SK-N-SH (cell line): ENCODE data around the gene DLL3. TPM values are rescaled to one million over a fixed set of nuclear protein-coding genes. Genes with fewer than 3 reads are reported as not detected.

Experiments
- CTCF ChIA-PET: fragments of 300-600, 350-600 bp; formaldehyde crosslinking; extraction: SDS; loops from one replicate; lab custom pipeline; 2021; lab: Yijun Ruan, JAX
- POLR2A ChIA-PET: fragments of 350-600 bp; sonication (Branson Sonifier 250); formaldehyde crosslinking; extraction: SDS; loops from one replicate; lab custom pipeline; 2020; ENCODE audit warnings: antibody characterized with exemption, inconsistent platforms; lab: Yijun Ruan, JAX
- DNase-seq: peaks from one replicate; pipeline ENCODE4 v3.0.0; 2012
- H2AFZ ChIP-seq: fragments of 200-600 bp; sonication (generic); 2 replicates; pipeline ENCODE4 v1.8.1; 2016; ENCODE audit warnings: antibody characterized with exemption, mild to moderate bottlenecking, low read depth
- H3F3A ChIP-seq: fragments of 200-600 bp; sonication (generic); replicated peaks from 2 replicates; pipeline ENCODE3; 2016; ENCODE audit warnings: antibody characterized with exemption, mild to moderate bottlenecking; ENCODE audit not compliant: insufficient read depth
- H3K27ac ChIP-seq, 2 experiments: fragments of 200-500 bp in 1 of 2; fragments of 200-600 bp in 1 of 2; sonication (Bioruptor generic) in 1 of 2; sonication (generic), shearing (Covaris generic) in 1 of 2; 2 replicates each; pipeline versions ENCODE4 v1.5.1 to v1.6.1; 2014 to 2016; ENCODE audit warnings: low read depth in 2 of 2, inconsistent platforms in 1 of 2, low read length in 1 of 2, mild to moderate bottlenecking in 1 of 2, mixed read lengths in 1 of 2
- H3K27me3 ChIP-seq: fragments of 200-600 bp; sonication (generic), shearing (Covaris generic); 2 replicates; pipeline ENCODE4 v1.6.1; 2016; ENCODE audit warnings: mixed run types; ENCODE audit not compliant: insufficient read depth
- H3K36me3 ChIP-seq, 2 experiments: fragments of 200-500 bp in 1 of 2; fragments of 200-600 bp in 1 of 2; sonication (Bioruptor generic) in 1 of 2; sonication (generic) in 1 of 2; replicated peaks in 1 of 2; 2 replicates each; pipeline versions ENCODE3 to v1.5.1; 2014 to 2016; ENCODE audit warnings: low read length in 1 of 2, mild to moderate bottlenecking in 1 of 2; ENCODE audit not compliant: insufficient read depth in 2 of 2, control insufficient read depth in 1 of 2
- H3K4me1 ChIP-seq, 2 experiments: fragments of 200-500 bp in 1 of 2; fragments of 200-600 bp in 1 of 2; sonication (Bioruptor generic) in 1 of 2; sonication (generic), shearing (Covaris generic) in 1 of 2; 2 replicates each; pipeline versions ENCODE4 v1.5.1 to v1.6.1; 2014 to 2016; ENCODE audit warnings: low read depth in 1 of 2, low read length in 1 of 2, mixed run types in 1 of 2; ENCODE audit not compliant: insufficient read depth in 2 of 2, control insufficient read depth in 1 of 2
- H3K4me2 ChIP-seq: fragments of 200-600 bp; sonication (generic), shearing (Covaris generic); 2 replicates; pipeline ENCODE4 v1.6.1; 2017; ENCODE audit warnings: mixed run types
- H3K4me3 ChIP-seq, 2 experiments: fragments of 200-500 bp in 1 of 2; fragments of 200-600 bp in 1 of 2; sonication (Bioruptor generic) in 1 of 2; sonication (generic), shearing (Covaris generic) in 1 of 2; 2 replicates each; pipeline versions ENCODE4 v1.5.1 to v1.8.1; 2014 to 2016; ENCODE audit warnings: low read depth in 2 of 2, inconsistent platforms in 1 of 2, low read length in 1 of 2, mild to moderate bottlenecking in 1 of 2, mixed read lengths in 1 of 2, moderate library complexity in 1 of 2
- H3K79me2 ChIP-seq: fragments of 200-600 bp; sonication (generic); 2 replicates; pipeline ENCODE4 v1.8.1; 2017; ENCODE audit warnings: mild to moderate bottlenecking; ENCODE audit not compliant: insufficient read depth
- H3K9ac ChIP-seq: fragments of 200-600 bp; sonication (generic); 2 replicates; pipeline ENCODE4 v1.6.1; 2017; ENCODE audit warnings: mixed run types
- H3K9me2 ChIP-seq: fragments of 200-600 bp; sonication (generic); 2 replicates; pipeline ENCODE4 v1.6.1; 2017; ENCODE audit warnings: mixed run types
- H3K9me3 ChIP-seq: fragments of 200-600 bp; sonication (generic); 2 replicates; pipeline ENCODE4 v1.6.1; 2017; ENCODE audit warnings: mixed run types, mild to moderate bottlenecking, moderate library complexity
- H4K20me1 ChIP-seq: fragments of 200-600 bp; sonication (generic); 2 replicates; pipeline ENCODE4 v1.6.1; 2017; ENCODE audit warnings: mild to moderate bottlenecking, mixed run types; ENCODE audit not compliant: insufficient read depth
- CHD2 ChIP-seq: fragments of 150-350 bp; IDR thresholded peaks from 2 replicates; pipeline ENCODE4 v1.6.1; 2018; ENCODE audit warnings: low read length; ENCODE audit not compliant: partially characterized antibody
- FOXM1 ChIP-seq: IDR thresholded peaks from 2 replicates; pipeline ENCODE4 v1.4.0; 2012; ENCODE audit warnings: low read depth, mild to moderate bottlenecking
- GABPA ChIP-seq: IDR thresholded peaks from 2 replicates; pipeline ENCODE4 v1.4.0; 2012; ENCODE audit warnings: low read depth, mild to moderate bottlenecking
- MAX ChIP-seq: IDR thresholded peaks from 2 replicates; pipeline ENCODE4 v1.4.0; 2012; ENCODE audit warnings: low read depth
- MEF2A ChIP-seq: IDR thresholded peaks from 2 replicates; pipeline ENCODE4 v1.4.0; 2012; ENCODE audit warnings: low read depth, borderline replicate concordance
- MXI1 ChIP-seq: IDR thresholded peaks from 2 replicates; pipeline ENCODE4 v1.6.1; 2012; ENCODE audit warnings: mild to moderate bottlenecking, low read depth, low read length, improper control_type of control experiment
- NFIC ChIP-seq: IDR thresholded peaks from 2 replicates; pipeline ENCODE4 v1.4.0; 2012; ENCODE audit warnings: borderline replicate concordance
- NRF1 ChIP-seq: IDR thresholded peaks from 2 replicates; pipeline ENCODE4 v1.6.1; 2012; ENCODE audit warnings: low read depth, mild to moderate bottlenecking, low read length
- POLR2AphosphoS5 ChIP-seq: IDR thresholded peaks from 2 replicates; pipeline ENCODE4 v1.6.1; 2012; ENCODE audit warnings: low read depth, low read length
- RCOR1 ChIP-seq: fragments of 150-350 bp; IDR thresholded peaks from 2 replicates; pipeline ENCODE4 v1.6.1; 2017; ENCODE audit warnings: antibody characterized with exemption, low read length
- RXRA ChIP-seq: IDR thresholded peaks from 2 replicates; pipeline ENCODE4 v1.4.0; 2012; ENCODE audit warnings: low read depth, mild to moderate bottlenecking, borderline replicate concordance
- SMC3 ChIP-seq: IDR thresholded peaks from 2 replicates; pipeline ENCODE4 v1.6.1; 2012; ENCODE audit warnings: low read depth, low read length, improper control_type of control experiment
- TCF12 ChIP-seq: IDR thresholded peaks from 2 replicates; pipeline ENCODE4 v1.4.0; 2012
- TEAD4 ChIP-seq: IDR thresholded peaks from 2 replicates; pipeline ENCODE4 v1.4.0; 2012; ENCODE audit warnings: mild to moderate bottlenecking, borderline replicate concordance; ENCODE audit not compliant: insufficient read depth
- YY1 ChIP-seq: IDR thresholded peaks from 2 replicates; pipeline ENCODE4 v1.4.0; 2012; ENCODE audit warnings: low read depth, mild to moderate bottlenecking
- WGBS: methylation state at CpG from one replicate; pipeline ENCODE4 v1.1.6; 2017; ENCODE audit warnings: low lambda C conversion rate; 5-methylcytosine and 5-hydroxymethylcytosine counted together
- polyA plus RNA-seq, 3 experiments: library from polyadenylated mRNA; depleted of rRNA; stranded (reverse); fragments of >200 nt; gene quantifications; 2 replicates each; pipeline ENCODE4 v1.2.3, GENCODE V29; 2012
- TF ChIP-seq, protein P1 (sequence below): IDR thresholded peaks from 2 replicates; pipeline ENCODE4 v1.6.1; 2012; ENCODE audit warnings: mild to moderate bottlenecking, low read depth, low read length, moderate library complexity
- TF ChIP-seq, protein P2 (sequence below): fragments of 150-350 bp; IDR thresholded peaks from 2 replicates; pipeline ENCODE4 v1.6.1; 2017; ENCODE audit warnings: antibody characterized with exemption, low read length, low read depth, borderline replicate concordance

DLL3 gene
- polyA plus RNA-seq, 1 of the 3 experiments (the other 2 are of a cell fraction) = 4.7 TPM

DNA sequence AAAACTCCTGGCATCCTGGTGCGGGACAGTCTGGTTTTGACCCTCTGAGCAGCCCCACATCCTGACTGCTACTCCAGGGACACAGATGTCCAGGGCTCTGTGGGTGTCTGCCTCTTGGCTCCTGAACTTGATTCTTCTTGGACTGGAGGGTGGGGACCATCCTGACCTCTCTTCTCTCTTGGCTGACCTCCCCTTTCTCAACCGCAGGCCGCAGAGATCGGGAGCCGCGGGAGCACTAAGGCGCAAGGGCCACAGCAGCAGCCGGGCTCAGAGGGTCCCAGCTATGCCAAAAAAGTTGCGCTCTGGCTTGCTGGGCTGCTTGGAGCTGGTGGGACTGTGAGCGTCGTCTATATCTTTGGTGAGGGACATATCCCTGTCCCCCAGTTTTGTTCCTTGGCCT lies 17.1 kb upstream of the DLL3 start:
- WGBS = 67% methylated on average over 9 of the region's 11 CpGs
- ChIA-PET POLR2A (no interaction called here), CTCF (interaction anchor here (1.3 kb wide), 1 partner anchor 16 kb away, joined by 5 read pairs; no protein-coding TSS in a partner anchor)
- H3K36me3 ChIP-seq = peaks cover 15 to 20% of the 10 kb centered on the region in 2 experiments
- H3K9me2 ChIP-seq = no peaks in the 10 kb centered on the region
- peak overlapping the region; percentile 94 to 95 for H3K4me3 ChIP-seq
- no peaks in the 10 kb centered on the region for H3K9me3 ChIP-seq
- no peak for DNase-seq
- no peak overlapping the region for H2AFZ ChIP-seq
- peak overlapping the region; percentile 96 for H3K9ac ChIP-seq
- peaks cover 37% of the 10 kb centered on the region for H3K79me2 ChIP-seq
- no peaks in the 10 kb centered on the region for H4K20me1 ChIP-seq
- H3K27ac ChIP-seq = no peak overlapping the region
- H3F3A ChIP-seq = peaks cover 20% of the 10 kb centered on the region
- H3K4me2 ChIP-seq = peak overlapping the region; percentile 95
- peaks cover 0 to 14% of the 10 kb centered on the region in 2 experiments; a peak in 1 of 4 replicates for H3K4me1 ChIP-seq
- no peaks in the 10 kb centered on the region for H3K27me3 ChIP-seq
- TF ChIP-seq MAX (no peak), NRF1 (no peak), RCOR1 (no peak), FOXM1 (no peak), RXRA (no peak), YY1 (no peak), SMC3 (no peak), TCF12 (no peak), MEF2A (no peak), GABPA (no peak)
- TF ChIP-seq, protein P1, sequence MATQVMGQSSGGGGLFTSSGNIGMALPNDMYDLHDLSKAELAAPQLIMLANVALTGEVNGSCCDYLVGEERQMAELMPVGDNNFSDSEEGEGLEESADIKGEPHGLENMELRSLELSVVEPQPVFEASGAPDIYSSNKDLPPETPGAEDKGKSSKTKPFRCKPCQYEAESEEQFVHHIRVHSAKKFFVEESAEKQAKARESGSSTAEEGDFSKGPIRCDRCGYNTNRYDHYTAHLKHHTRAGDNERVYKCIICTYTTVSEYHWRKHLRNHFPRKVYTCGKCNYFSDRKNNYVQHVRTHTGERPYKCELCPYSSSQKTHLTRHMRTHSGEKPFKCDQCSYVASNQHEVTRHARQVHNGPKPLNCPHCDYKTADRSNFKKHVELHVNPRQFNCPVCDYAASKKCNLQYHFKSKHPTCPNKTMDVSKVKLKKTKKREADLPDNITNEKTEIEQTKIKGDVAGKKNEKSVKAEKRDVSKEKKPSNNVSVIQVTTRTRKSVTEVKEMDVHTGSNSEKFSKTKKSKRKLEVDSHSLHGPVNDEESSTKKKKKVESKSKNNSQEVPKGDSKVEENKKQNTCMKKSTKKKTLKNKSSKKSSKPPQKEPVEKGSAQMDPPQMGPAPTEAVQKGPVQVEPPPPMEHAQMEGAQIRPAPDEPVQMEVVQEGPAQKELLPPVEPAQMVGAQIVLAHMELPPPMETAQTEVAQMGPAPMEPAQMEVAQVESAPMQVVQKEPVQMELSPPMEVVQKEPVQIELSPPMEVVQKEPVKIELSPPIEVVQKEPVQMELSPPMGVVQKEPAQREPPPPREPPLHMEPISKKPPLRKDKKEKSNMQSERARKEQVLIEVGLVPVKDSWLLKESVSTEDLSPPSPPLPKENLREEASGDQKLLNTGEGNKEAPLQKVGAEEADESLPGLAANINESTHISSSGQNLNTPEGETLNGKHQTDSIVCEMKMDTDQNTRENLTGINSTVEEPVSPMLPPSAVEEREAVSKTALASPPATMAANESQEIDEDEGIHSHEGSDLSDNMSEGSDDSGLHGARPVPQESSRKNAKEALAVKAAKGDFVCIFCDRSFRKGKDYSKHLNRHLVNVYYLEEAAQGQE = no peak

- peaks cover 10 to 27% of the 10 kb centered on the region in 2 experiments for H3K36me3 ChIP-seq
- POLR2A ChIA-PET = no interaction called here
These were observed 15.6 kb upstream of the DLL3 start for GRCh38 chr19:39483141-39483540.

More at GRCh38 chr19:39483141-39483540, 15.6 kb upstream of the DLL3 start:
- no peak overlapping the region for H3K4me3 ChIP-seq
- no peaks in the 10 kb centered on the region for H4K20me1 ChIP-seq
- H3K9me3 ChIP-seq = no peaks in the 10 kb centered on the region
- H3K9me2 ChIP-seq = no peaks in the 10 kb centered on the region
- H3K27me3 ChIP-seq = no peaks in the 10 kb centered on the region
- H3K4me2 ChIP-seq = no peak overlapping the region
- peaks cover 0 to 14% of the 10 kb centered on the region in 2 experiments; a peak in 1 of 4 replicates for H3K4me1 ChIP-seq
- TF ChIP-seq, protein P2, sequence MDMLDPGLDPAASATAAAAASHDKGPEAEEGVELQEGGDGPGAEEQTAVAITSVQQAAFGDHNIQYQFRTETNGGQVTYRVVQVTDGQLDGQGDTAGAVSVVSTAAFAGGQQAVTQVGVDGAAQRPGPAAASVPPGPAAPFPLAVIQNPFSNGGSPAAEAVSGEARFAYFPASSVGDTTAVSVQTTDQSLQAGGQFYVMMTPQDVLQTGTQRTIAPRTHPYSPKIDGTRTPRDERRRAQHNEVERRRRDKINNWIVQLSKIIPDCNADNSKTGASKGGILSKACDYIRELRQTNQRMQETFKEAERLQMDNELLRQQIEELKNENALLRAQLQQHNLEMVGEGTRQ = no peak
- TF ChIP-seq POLR2AphosphoS5 = no peak
- TF ChIP-seq MXI1 = no peak
- TF ChIP-seq NRF1 = no peak
- TF ChIP-seq TEAD4 = no peak
- TF ChIP-seq CHD2 = no peak
- TF ChIP-seq RCOR1 = no peak
- TF ChIP-seq NFIC = no peak
- TF ChIP-seq SMC3 = no peak
- peaks cover 13% of the 10 kb centered on the region for H3F3A ChIP-seq
- WGBS = 78% methylated on average over 6 of the region's 6 CpGs
- no peak overlapping the region for H3K27ac ChIP-seq
- H3K9ac ChIP-seq = no peak overlapping the region
- CTCF ChIA-PET = interaction anchor here (1.9 kb wide), 1 partner anchor 9 kb away, joined by 5 read pairs; no protein-coding TSS in a partner anchor
- peaks cover 38% of the 10 kb centered on the region for H3K79me2 ChIP-seq
- DNase-seq = no peak
- H2AFZ ChIP-seq = no peak overlapping the region
